Esophagus (tissue), 2 donors: ENCODE data around the gene IFNE. TPM values are rescaled to one million over a fixed set of nuclear protein-coding genes. Genes with fewer than 3 reads are reported as not detected.
"Not testable (repeated sequence)": the region's sequence is repeated elsewhere in the genome, so short reads cannot be mapped to it uniquely, and the experiment has no call there.

Source experiments
- H3K27ac ChIP-seq, 2 donors: one replicate each; pipeline ENCODE4 v1.5.1; 2013; ENCODE audit warnings: low read depth in 2 of 2, mild to moderate bottlenecking in 2 of 2, inconsistent platforms in 1 of 2, low read length in 1 of 2, moderate library complexity in 1 of 2
- H3K27me3 ChIP-seq, 2 donors: one replicate each; pipeline ENCODE4 v1.6.1; 2013; ENCODE audit warnings: low read length in 2 of 2, control low read depth in 1 of 2, mild to moderate bottlenecking in 1 of 2; ENCODE audit not compliant: insufficient read depth in 2 of 2, control insufficient read depth in 1 of 2
- H3K36me3 ChIP-seq, 2 donors: one replicate each; pipeline ENCODE4 v1.6.1; 2013; ENCODE audit warnings: low read length in 1 of 2; ENCODE audit not compliant: control insufficient read depth in 2 of 2, insufficient read depth in 2 of 2
- H3K4me1 ChIP-seq, 2 donors: one replicate each; pipeline ENCODE4 v1.6.1; 2013; ENCODE audit warnings: low read length in 1 of 2; ENCODE audit not compliant: control insufficient read depth in 2 of 2, insufficient read depth in 2 of 2
- H3K4me3 ChIP-seq, 2 donors: one replicate each; pipeline ENCODE4 v1.5.1; 2013; ENCODE audit warnings: low read length in 2 of 2, mild to moderate bottlenecking in 2 of 2, low read depth in 1 of 2, moderate library complexity in 1 of 2
- H3K9me3 ChIP-seq, 2 donors: one replicate each; pipeline ENCODE4 v1.6.1; 2013; ENCODE audit warnings: mild to moderate bottlenecking in 2 of 2, low read depth in 1 of 2, low read length in 1 of 2, moderate library complexity in 1 of 2; ENCODE audit not compliant: control insufficient read depth in 2 of 2, insufficient read depth in 1 of 2
- WGBS, 2 donors: extraction: QIAGEN DNeasy Blood & Tissue Kit; methylation state at CpG; one replicate each; pipeline ENCODE4 v1.1.7; 2013; 5-methylcytosine and 5-hydroxymethylcytosine counted together
- polyA plus RNA-seq, 2 donors: library from polyadenylated mRNA; stranded (reverse); fragments of 200-250 nt; gene quantifications; one replicate each; pipeline ENCODE4 v1.2.3, GENCODE V29; 2013
- donor health status: healthy with polysubstance abuse.
- donor health status: Bipolar disorder and iron deficiency.

IFNE gene
- polyA plus RNA-seq, 2 donors, result 0.33 to 2.0 TPM

DNA sequence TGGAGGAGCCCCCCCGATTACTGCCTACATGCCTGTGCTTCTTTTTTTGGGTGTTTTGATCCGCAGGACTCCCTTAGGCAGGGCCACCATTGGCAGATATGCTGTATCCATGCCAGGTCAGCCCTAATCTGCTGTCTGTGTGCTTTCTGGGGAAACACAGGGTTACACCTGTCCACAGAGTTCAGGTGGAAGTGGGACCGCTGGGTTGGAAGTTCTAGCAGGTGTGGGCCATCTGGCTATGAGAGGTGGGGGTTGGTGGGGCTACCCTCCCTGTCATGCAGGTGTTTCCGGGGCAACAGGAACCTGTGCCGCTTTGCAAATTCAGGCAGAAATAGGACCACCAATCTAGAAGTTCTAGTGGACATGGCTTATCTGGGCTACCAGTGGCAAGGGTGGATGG lies 17.0 kb downstream of the IFNE start:
- Histone ChIP-seq H3K4me3 (no peak overlapping the region), H3K9me3 (no peaks in the 10 kb centered on the region), H3K27me3 (no peaks in the 10 kb centered on the region), H3K4me1 (no peaks in the 10 kb centered on the region), H3K27ac (no peak overlapping the region), H3K36me3 (no peaks in the 10 kb centered on the region)
- WGBS, 2 donors, result 79 to 91% methylated on average over 5 of the region's 5 CpGs

GRCh38 chr9:21461377-21461776 lies 20.7 kb downstream of the IFNE start:
- no peaks in the 10 kb centered on the region for H3K36me3 ChIP-seq
- no peaks in the 10 kb centered on the region for H3K4me1 ChIP-seq
- no peaks in the 10 kb centered on the region for H3K27me3 ChIP-seq
- no peaks in the 10 kb centered on the region for H3K9me3 ChIP-seq
- H3K27ac ChIP-seq, result no peak overlapping the region
- 54 to 78% methylated on average over 1 of the region's 1 CpG for WGBS, 2 donors
- H3K4me3 ChIP-seq, result no peak overlapping the region

DNA sequence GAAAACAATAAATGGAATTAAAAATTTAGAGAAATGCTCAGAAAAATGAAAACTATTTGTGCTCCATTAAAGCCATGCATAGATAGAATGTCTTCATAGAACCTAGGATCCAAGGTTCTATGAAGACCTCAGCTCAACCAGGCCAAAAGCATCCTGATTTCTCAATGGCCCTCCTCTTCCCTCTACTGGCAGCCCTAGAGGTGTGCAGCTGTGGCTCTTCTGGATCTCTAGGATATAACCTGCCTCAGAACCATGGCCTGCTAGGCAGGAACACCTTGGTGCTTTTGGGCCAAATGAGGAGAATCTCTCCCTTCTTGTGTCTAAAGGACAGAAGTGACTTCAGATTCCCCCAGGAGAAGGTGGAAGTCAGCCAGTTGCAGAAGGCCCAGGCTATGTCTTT lies 26.8 kb downstream of the IFNE start:
- H3K4me3 ChIP-seq, result no peak overlapping the region
- no peak overlapping the region for H3K27ac ChIP-seq
- H3K4me1 ChIP-seq, result no peaks in the 10 kb centered on the region
- no peaks in the 10 kb centered on the region for H3K9me3 ChIP-seq
- no peaks in the 10 kb centered on the region for H3K27me3 ChIP-seq
- no peaks in the 10 kb centered on the region for H3K36me3 ChIP-seq

- no peak overlapping the region for H3K27ac ChIP-seq
- 74 to 75% methylated on average over 2 of the region's 2 CpGs for WGBS, 2 donors
These were observed 28.0 kb downstream of the IFNE start for GRCh38 chr9:21454149-21454548.

DNA sequence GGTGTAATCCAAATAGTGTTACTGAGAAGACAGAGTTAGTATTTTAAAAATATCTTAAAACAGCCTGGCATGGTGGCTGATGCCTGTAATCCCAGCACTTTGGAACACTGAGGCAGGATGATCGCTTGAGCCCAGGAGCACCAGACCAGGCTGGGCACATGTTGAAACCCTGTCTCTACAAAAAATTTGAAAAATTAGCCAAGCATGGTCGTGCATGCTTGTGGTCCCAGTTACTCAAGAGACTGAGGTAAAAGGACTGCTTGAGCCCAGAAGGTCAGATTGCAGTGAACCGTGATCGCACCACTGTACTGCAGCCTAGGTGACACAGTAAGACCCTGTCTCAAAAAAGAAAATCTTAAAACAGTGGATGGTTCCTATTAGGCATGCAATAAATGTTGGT lies 29.4 kb downstream of the IFNE start:
- 86 to 88% methylated on average over 4 of the region's 4 CpGs for WGBS, 2 donors
- Histone ChIP-seq H3K36me3 (no peaks in the 10 kb centered on the region), H3K9me3 (no peaks in the 10 kb centered on the region), H3K27me3 (no peaks in the 10 kb centered on the region), H3K4me1 (no peaks in the 10 kb centered on the region), H3K27ac (no peak overlapping the region), H3K4me3 (no peak overlapping the region)

More at GRCh38 chr9:21454149-21454548, 28.0 kb downstream of the IFNE start:
- H3K4me1 ChIP-seq, result no peaks in the 10 kb centered on the region
- no peaks in the 10 kb centered on the region for H3K27me3 ChIP-seq
- no peaks in the 10 kb centered on the region for H3K9me3 ChIP-seq
- no peak overlapping the region for H3K4me3 ChIP-seq
- no peaks in the 10 kb centered on the region for H3K36me3 ChIP-seq

DNA sequence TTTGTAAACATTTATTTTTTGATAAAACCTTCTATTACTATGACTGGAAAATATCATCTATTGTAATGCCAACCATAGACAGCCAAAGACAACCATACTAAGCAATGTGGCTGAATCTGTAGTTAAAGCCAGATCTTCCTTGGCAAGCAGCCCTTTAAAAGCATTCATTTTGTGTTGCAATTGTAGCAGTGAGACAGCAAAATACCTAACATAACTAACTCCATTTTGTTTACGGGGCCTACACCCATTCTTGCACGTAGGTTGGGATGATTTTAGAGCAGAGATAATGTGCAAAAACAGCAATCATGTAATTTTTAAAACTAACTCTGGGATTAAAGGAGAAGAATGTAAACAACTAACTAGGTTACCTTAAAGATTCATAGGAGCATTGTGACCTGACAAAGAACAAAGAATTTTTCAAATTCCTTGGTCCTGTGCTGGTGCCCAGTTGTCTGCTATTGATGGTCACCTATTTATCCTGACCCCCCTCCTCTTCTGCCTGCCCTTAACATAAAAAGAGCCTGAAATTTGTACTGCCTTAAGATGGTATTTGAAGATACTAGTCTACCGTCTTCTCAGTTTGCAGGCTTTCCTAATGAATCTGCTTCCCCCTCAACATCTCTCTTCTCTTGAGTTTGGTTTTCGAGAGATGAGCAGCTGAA lies 31.2 kb downstream of the IFNE start:
- Histone ChIP-seq H3K4me3 (no peak overlapping the region), H3K4me1 (no peaks in the 10 kb centered on the region), H3K36me3 (no peaks in the 10 kb centered on the region), H3K9me3 (no peaks in the 10 kb centered on the region), H3K27ac (no peak overlapping the region), H3K27me3 (no peaks in the 10 kb centered on the region)
- WGBS, 2 donors, result 82 to 84% methylated on average over 4 of the region's 4 CpGs

DNA sequence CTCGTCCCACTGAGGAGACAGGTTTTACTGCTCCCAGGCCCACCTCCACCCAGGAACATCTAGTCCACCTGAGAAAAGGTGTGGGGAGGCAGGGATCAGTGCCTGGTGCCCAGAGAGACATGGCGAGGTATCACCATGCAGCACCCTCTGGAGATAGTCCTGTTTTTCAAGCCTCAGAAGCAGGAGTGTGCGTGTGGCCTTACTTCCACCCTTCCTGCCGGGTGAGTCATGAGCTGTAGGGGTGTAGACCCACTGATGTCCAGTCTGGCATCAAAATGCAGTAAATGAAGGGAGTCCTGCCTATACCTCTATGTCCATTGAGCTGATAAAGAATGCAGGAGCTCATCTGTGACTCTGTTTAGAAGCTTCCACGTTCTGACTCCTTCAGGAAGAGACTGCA lies 32.8 kb downstream of the IFNE start:
- H3K36me3 ChIP-seq, H3K27me3 ChIP-seq, H3K4me1 ChIP-seq, H3K4me3 ChIP-seq, H3K9me3 ChIP-seq, H3K27ac ChIP-seq: not testable (repeated sequence)
- WGBS, 2 donors, result 80 to 87% methylated on average over 5 of the region's 5 CpGs

GRCh38 chr9:21443849-21444625 lies 38.1 kb downstream of the IFNE start:
- Histone ChIP-seq H3K27me3 (no peaks in the 10 kb centered on the region), H3K27ac (no peak overlapping the region), H3K4me1 (no peaks in the 10 kb centered on the region), H3K9me3 (no peaks in the 10 kb centered on the region), H3K4me3 (no peak overlapping the region), H3K36me3 (no peaks in the 10 kb centered on the region)
- 83 to 84% methylated on average over 4 of the region's 4 CpGs for WGBS, 2 donors

GRCh38 chr9:21440139-21440538 lies 42.0 kb downstream of the IFNE start, which contains the start of gene IFNA1:
Gene IFNA1, plus strand, starts transcription at chr9:21440439. Its CDS starts 69 bp downstream, at chr9:21440508.
- no peaks in the 10 kb centered on the region for H3K27me3 ChIP-seq
- no peak within 1 kb of the TSS for H3K4me3 ChIP-seq
- no peaks in the 10 kb centered on the region for H3K4me1 ChIP-seq
- H3K27ac ChIP-seq, result no peak within 1 kb of the TSS
- H3K36me3 ChIP-seq, result no peaks in the 10 kb centered on the region
- no peaks in the 10 kb centered on the region for H3K9me3 ChIP-seq
- 95 to 97% methylated on average over 4 of the region's 4 CpGs for WGBS, 2 donors

DNA sequence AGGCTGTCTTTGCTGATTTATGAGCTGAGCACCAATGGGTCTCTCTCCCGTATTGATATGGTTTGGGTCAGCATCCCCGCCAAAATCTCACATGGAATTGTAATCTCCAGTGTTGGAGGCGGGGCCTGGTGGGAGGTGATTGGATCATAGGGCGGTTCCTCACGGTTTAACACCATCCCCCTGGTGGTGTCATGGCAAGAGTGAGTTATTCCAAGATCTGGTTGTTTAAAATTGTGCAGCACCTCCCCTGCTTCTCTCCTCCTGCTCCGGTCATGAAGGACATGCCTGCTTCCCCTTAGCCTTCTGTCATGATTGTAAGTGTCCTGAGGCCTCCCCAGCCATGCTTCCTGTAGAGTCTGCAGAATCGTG lies 47.1 kb downstream of the IFNE start:
- H3K4me1 ChIP-seq, H3K4me3 ChIP-seq, H3K9me3 ChIP-seq, H3K27ac ChIP-seq, H3K27me3 ChIP-seq, H3K36me3 ChIP-seq: not testable (repeated sequence)
- 81% methylated on average over 7 of the region's 7 CpGs for WGBS, 2 donors
